ENCODE results near the gene RPUSD1. TPM values are rescaled to one million over a fixed set of nuclear protein-coding genes. Genes with fewer than 3 reads are reported as not detected.
A peak's percentile ranks its signal among the peaks of the same experiment; 100 is the strongest.

RPUSD1 gene
- total RNA-seq, 4 donors from 2014 or later = 13.4 to 25.8 (median 22.1) TPM

DNA sequence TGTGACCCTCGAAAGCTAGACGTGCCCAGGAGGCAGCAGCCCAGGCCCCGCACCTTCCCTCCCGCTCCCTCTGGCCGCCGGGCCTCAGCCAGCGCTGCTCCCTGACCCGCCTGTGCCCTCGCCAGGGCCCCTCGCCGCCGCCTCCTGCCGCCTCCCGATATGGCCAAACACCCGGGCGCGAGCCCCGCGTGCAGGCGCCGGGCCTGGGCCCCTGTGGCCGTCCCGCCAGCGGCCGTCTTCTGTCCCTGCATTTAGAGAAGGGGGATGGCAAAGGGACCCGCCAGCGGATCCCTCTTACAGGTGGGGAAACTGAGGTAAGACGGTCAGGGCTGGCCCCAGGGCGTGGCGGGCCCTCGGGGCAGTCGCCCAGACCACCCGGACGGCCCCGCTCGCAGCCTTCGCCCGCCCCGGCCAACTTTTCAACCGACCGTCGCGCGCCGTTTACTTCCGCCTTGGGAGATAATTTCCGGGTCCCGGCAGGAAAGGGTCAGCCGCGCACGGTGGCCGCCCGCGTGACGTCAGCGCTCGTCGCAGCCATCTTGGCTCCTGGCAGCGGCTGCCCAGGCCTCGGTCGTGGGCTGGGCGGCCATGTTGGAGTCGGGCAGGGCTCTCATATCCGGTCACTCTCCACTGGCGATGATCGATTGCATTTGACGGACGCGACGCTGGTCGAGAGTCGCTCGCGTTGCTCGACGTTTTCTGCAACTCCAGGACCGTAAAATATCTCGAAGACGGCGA, 19.3 kb upstream of the RPUSD1 start:
- Histone ChIP-seq H3K9me3 (peaks cover 0 to 8% (median 0%) of the 10 kb centered on the region in 3 donors), H3K27me3 (peaks cover 56% of the 10 kb centered on the region), H3K4me3 (peak overlapping the region; percentile 79 to 81), H3K4me1 (peaks cover 0 to 23% (median 0%) of the 10 kb centered on the region in 3 donors), H3K27ac (peak overlapping the region; percentile 85 to 93 (median 90)), H3K36me3 (no peaks in the 10 kb centered on the region)
- WGBS, 2 donors (ENCODE audit: low coverage in 1 of 2) = 0 to 18% methylated on average over 3 to 9 of the region's 80 CpGs
- peak; percentile 99 for ATAC-seq
- TF ChIP-seq EP300 (IDR thresholded peaks at IDR 0.05) (no peak), POLR2A (IDR thresholded peaks at IDR 0.05) (peak; percentile 39 to 70), POLR2AphosphoS5 (IDR thresholded peaks at IDR 0.05) (peak; percentile 32)
- TF ChIP-seq, protein P1, sequence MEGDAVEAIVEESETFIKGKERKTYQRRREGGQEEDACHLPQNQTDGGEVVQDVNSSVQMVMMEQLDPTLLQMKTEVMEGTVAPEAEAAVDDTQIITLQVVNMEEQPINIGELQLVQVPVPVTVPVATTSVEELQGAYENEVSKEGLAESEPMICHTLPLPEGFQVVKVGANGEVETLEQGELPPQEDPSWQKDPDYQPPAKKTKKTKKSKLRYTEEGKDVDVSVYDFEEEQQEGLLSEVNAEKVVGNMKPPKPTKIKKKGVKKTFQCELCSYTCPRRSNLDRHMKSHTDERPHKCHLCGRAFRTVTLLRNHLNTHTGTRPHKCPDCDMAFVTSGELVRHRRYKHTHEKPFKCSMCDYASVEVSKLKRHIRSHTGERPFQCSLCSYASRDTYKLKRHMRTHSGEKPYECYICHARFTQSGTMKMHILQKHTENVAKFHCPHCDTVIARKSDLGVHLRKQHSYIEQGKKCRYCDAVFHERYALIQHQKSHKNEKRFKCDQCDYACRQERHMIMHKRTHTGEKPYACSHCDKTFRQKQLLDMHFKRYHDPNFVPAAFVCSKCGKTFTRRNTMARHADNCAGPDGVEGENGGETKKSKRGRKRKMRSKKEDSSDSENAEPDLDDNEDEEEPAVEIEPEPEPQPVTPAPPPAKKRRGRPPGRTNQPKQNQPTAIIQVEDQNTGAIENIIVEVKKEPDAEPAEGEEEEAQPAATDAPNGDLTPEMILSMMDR (IDR thresholded peaks at IDR 0.05) = no peak

DNA sequence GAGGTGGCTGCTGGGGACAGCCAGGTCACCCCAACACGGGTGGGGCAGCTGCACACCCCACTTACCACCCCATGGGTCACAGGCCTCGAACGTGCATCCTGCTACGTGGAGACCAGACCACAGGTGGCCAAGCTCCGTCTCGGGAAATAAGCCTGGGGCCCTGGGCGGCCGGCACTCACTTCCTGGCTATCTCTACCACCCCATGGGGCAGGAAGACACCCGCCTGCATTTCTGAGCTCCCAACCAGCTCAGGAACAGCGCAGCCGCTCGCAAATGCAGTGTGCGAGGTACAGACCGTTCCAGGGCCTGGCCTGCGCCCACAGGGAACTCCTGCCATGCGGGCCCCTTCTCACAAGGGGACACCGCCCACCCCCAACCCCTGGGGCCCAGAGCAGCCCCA, 17.3 kb upstream of the RPUSD1 start:
- Histone ChIP-seq H3K4me3 (no peak overlapping the region), H3K27ac (no peak overlapping the region), H3K9me3 (no peaks in the 10 kb centered on the region), H3K4me1 (peaks cover 0 to 23% (median 0%) of the 10 kb centered on the region in 3 donors), H3K36me3 (no peaks in the 10 kb centered on the region), H3K27me3 (peaks cover 56% of the 10 kb centered on the region)
- ATAC-seq = no peak
- no CpG with 5 or more reads among the region's 17 CpGs for WGBS, 2 donors (ENCODE audit: low coverage in 1 of 2)
- no peak for TF ChIP-seq EP300 (IDR thresholded peaks at IDR 0.05)
- no peak for TF ChIP-seq POLR2A (IDR thresholded peaks at IDR 0.05)
- no peak for TF ChIP-seq POLR2AphosphoS5 (IDR thresholded peaks at IDR 0.05)
- TF ChIP-seq, protein P1 (IDR thresholded peaks at IDR 0.05) = no peak

DNA sequence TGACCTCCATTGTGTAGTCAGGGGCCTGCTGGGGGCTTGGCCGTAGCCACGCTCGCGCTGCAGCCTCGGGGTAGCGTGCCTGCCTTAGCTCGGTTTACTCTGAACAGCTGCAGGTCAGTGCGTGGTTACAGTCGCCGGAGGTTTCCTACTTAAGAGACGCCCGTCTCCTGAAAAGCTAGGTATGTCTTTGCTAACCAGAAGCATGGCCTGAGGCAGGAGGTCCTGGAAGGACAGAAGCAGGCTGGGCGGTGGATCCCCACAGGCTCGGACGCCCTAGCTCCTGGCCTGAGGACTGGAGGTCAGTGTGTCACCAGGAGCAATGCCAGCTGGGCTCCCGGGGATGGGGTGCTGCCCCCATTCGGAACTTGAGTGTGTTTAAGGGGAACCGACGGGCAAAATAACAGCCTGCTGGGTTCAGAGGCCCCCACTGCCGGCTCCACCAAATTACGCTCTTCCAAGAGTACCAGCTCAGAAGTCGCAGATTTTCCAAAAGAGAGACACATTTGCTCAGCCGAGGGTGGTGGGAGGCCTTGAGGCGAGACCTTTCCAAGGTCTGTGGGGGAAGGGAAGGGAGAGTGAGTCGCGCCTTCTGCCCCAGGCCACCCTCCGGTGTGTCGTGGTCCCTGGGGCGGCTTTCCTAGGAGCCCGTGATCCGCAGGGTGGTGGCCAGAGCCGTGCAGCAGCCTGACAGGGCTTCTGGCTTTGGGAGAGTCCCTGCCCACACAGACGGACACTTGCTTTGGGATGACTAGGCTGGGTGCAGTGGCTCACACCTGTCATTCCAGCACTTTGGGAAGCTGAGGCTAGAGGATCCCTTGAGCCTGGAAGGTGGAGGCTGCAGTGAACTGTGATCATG, 16.2 kb upstream of the RPUSD1 start:
- H3K27ac ChIP-seq = no peak overlapping the region
- H3K9me3 ChIP-seq = no peaks in the 10 kb centered on the region
- H3K27me3 ChIP-seq = peaks cover 61% of the 10 kb centered on the region
- H3K4me3 ChIP-seq = no peak overlapping the region
- no peak for ATAC-seq
- peaks cover 0 to 23% (median 0%) of the 10 kb centered on the region in 3 donors for H3K4me1 ChIP-seq
- TF ChIP-seq POLR2A (IDR thresholded peaks at IDR 0.05) = no peak
- no peak for TF ChIP-seq EP300 (IDR thresholded peaks at IDR 0.05)
- TF ChIP-seq, protein P1 (IDR thresholded peaks at IDR 0.05) = no peak
- WGBS, 2 donors (ENCODE audit: low coverage in 1 of 2) = 56% methylated on average over 6 of the region's 33 CpGs; no CpG with 5 or more reads in 1 of the 2 donors
- H3K36me3 ChIP-seq = no peaks in the 10 kb centered on the region

DNA sequence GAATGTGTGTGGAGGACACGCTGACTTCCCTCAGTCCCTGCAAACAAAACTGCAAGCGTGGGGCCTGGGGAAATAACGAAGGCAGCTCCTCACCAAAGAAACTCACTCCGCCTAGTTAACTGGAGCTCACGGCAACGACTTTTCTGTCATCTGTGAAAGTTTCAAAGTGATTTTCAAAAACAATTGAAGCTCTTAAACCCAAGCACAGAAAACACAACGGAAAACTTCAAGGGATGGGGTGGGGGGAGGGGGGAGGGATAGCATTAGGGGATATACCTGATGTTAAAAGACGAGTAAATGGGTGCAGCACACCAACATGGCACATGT, 15.5 kb upstream of the RPUSD1 start:
- TF ChIP-seq POLR2A (IDR thresholded peaks at IDR 0.05) (no peak), EP300 (IDR thresholded peaks at IDR 0.05) (no peak), POLR2AphosphoS5 (IDR thresholded peaks at IDR 0.05) (no peak)
- TF ChIP-seq, protein P1 (IDR thresholded peaks at IDR 0.05) = no peak
- WGBS, 2 donors (ENCODE audit: low coverage in 1 of 2) = 49% methylated on average over 8 of the region's 8 CpGs; no CpG with 5 or more reads in 1 of the 2 donors
- no peak overlapping the region for H3K27ac ChIP-seq
- peaks cover 0 to 23% (median 0%) of the 10 kb centered on the region in 3 donors for H3K4me1 ChIP-seq
- H3K36me3 ChIP-seq = no peaks in the 10 kb centered on the region
- H3K4me3 ChIP-seq = no peak overlapping the region
- ATAC-seq = no peak
- H3K9me3 ChIP-seq = no peaks in the 10 kb centered on the region
- H3K27me3 ChIP-seq = peaks cover 68% of the 10 kb centered on the region

Data from gastroesophageal sphincter (tissue), 4 donors.